Astrocyte of the spinal cord (primary cell): ENCODE results near the gene ARID3A.

Source experiments
- DNase-seq: peaks from one replicate; pipeline ENCODE4 v3.0.0; 2011; ENCODE audit warnings: low read depth, low spot score
- H3K4me3 ChIP-seq: 2 replicates; pipeline ENCODE4 v1.5.1; 2011; ENCODE audit warnings: low read depth, mild to moderate bottlenecking, low read length, moderate library complexity
- in situ Hi-C: cut with HindIII; loops from 2 replicates; pipeline ENCODE4 v1.10.0; 2017; ENCODE audit warnings: low sequenced_read_pairs
- TF ChIP-seq, protein P1 (sequence below): IDR thresholded peaks from 2 replicates; pipeline ENCODE4 v1.5.1; 2012; ENCODE audit warnings: low read depth, mild to moderate bottlenecking, low read length, inconsistent platforms

ARID3A gene

DNA sequence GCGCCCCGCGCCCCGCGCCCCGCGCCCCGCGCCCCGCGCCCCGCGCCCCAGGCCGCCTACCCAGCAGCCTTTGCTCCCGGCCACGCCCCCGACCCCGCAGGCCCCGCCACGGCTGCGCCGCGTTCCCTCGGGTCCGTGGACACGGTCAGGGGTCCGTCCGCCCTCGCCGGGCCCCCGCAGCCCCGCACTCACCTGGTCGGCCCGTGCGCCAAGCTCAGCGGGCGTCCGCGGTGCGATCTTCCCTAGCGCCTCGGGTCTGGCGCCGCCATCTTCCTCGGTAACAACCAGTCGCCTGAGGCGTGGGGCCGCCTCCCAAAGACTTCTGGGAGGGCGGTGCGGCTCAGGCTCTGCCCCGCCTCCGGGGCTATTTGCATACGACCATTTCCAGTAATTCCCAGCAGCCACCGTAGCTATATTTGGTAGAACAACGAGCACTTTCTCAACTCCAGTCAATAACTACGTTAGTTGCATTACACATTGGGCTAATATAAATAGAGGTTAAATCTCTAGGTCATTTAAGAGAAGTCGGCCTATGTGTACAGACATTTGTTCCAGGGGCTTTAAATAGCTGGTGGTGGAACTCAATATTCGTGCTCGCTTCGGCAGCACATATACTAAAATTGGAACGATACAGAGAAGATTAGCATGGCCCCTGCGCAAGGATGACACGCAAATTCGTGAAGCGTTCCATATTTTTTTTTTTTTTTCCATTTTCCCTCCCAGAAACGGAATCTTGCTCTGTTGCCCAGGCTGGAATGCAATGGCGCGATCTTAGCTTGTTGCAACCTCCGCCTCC lies 32.7 kb upstream of the ARID3A start, which contains the start of the genes MED16 and RNU6-9:
TSS of gene MED16 (minus strand) at position 294 of the 796 bp plus-strand sequence. CDS start 2,056 bp downstream, outside the sequence.
TSS of gene RNU6-9 (plus strand) at position 591 of the 796 bp plus-strand sequence.
- DNase-seq = peak; percentile 96
- in situ Hi-C loops = no loop called here
- TF ChIP-seq, protein P1, sequence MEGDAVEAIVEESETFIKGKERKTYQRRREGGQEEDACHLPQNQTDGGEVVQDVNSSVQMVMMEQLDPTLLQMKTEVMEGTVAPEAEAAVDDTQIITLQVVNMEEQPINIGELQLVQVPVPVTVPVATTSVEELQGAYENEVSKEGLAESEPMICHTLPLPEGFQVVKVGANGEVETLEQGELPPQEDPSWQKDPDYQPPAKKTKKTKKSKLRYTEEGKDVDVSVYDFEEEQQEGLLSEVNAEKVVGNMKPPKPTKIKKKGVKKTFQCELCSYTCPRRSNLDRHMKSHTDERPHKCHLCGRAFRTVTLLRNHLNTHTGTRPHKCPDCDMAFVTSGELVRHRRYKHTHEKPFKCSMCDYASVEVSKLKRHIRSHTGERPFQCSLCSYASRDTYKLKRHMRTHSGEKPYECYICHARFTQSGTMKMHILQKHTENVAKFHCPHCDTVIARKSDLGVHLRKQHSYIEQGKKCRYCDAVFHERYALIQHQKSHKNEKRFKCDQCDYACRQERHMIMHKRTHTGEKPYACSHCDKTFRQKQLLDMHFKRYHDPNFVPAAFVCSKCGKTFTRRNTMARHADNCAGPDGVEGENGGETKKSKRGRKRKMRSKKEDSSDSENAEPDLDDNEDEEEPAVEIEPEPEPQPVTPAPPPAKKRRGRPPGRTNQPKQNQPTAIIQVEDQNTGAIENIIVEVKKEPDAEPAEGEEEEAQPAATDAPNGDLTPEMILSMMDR = no peak
- H3K4me3 ChIP-seq = peak within 1 kb of the TSS; percentile 91

DNA sequence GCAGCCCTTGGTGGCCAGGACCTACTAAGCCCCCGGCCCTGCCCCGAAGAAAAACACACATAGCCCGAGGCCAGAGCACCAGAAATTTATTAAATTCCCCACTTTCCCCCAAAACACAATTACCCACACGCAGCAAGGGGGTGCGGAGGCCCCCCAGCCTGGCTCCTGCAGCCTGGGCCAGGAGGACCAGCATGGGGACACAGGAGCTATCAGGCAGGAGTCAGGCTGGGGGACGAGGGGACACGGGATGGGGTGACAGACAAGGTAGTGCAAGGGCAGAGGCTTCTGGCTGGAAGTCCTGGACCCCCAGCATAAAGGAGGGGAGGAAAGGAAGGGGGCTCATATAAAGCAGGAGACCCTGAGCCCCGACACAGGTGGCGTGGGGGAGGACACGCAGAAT lies 29.4 kb upstream of the ARID3A start:
- in situ Hi-C loops = no loop called here
- TF ChIP-seq, protein P1 = no peak
- H3K4me3 ChIP-seq = no peak overlapping the region

DNA sequence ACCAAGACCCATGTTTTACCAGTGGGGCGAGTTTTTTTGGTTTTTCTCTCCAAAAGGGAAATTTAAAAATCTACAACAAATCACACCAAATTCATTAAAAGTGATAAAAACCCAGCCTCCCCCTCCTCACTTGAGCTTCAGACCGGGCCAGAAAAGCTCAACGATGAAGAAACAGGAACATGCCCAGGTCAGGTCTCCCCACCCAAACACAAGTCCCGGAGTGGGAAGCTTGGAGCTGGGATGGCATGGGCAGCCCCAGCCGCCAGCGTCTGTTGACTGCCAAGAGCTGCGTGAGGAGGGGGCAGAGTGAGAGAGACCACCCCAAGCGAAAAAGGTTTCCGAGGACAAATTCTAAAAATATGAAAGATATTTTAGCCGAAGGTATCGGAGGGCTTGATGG lies 28.8 kb upstream of the ARID3A start:
- no peak for DNase-seq
- no peak overlapping the region for H3K4me3 ChIP-seq
- in situ Hi-C loops = no loop called here
- TF ChIP-seq, protein P1 = no peak

More for the DNA sequence above, 29.4 kb upstream of the ARID3A start:
- DNase-seq = no peak

DNA sequence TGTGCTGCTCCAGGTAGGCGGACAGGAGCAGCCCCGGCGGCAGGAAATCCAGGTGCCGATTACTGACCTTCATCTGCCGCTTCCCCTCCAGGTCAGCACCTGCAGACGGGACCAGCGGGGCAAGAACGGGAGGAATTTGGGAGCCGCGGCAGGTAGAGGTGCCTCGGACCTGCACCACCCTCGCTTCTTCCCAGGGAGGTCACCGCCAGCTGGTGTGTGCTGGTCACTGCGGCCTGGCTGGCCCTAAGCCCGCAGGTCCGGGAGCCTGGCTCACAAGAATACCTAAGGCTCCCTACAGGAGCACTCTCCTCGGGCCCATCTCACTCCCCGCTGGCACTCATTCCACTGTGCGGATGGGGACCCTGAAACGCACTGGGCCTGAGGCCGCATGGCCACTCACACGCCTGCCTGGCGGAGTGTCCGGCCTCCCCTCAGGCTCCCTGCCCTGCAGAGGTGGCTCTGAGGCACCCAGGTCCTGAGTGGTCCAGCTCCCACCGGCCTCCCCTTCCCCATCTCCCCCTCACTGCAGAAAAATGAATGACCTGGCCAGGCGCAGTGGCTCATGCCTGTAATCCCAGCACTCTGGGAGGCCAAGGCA lies 28.3 kb upstream of the ARID3A start:
- TF ChIP-seq, protein P1 = peak; percentile 6
- no peak for DNase-seq
- no peak overlapping the region for H3K4me3 ChIP-seq
- in situ Hi-C loops = no loop called here

DNA sequence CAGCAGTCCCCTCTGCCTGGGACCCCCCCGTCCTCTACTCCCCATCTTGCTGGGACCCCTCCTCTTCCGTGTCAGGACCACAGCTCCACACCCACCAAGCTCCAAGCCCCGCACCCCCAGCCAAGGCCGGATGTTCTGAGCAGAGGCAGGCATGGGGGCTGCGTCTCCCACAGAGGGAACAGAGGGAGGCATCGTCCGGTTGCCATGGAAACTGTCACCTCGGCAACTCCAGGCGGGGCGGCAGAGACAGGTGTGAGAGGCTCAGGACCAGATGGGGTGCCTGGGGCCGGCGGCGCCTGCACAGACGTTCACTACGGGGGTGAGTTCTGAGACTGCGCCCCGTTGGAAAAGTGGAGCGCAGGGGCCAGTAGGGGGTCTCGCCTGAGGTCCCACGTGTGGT lies 27.2 kb upstream of the ARID3A start:
- no peak overlapping the region for H3K4me3 ChIP-seq
- in situ Hi-C loops = no loop called here
- DNase-seq = no peak
- TF ChIP-seq, protein P1 = no peak

DNA sequence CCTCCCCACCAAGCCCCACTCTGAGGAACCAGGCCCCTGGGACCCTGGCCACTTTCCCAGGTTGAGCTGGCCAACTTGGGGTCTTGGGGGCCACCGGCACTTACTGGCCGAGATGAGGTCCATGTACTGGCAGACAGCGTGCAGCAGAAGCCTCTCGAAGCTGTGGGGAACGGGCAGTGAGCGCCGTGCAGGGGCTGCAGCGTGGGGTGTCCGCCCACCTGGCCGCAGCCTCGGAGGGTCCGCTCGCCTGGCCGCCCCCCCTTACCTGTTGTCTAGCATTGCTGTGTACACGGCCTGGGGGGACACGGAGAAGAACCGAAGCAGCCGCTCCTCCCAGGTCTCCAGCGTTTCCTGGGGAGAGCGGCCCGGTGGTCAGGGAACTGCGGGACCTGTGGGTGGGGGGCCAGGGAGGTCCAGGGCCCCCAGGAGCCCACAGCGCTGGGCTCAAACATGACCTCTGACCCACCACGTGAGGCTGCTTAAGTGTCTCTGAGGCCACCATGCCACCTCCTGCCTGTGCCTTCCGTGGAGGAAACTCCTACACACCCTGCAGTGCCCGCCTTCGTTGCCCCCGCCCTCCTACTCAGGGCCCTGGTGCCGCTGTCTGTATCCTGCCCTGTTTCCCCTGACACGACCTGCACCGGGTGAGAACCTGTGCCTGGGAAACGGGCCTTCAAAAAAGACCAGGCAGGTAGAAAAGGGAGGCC lies 26.3 kb upstream of the ARID3A start:
- TF ChIP-seq, protein P1 = no peak
- in situ Hi-C loops = no loop called here
- H3K4me3 ChIP-seq = no peak overlapping the region
- no peak for DNase-seq
